Body of pancreas (tissue), 4 donors: Measurements from ENCODE around the gene ASIC2.

ENCODE experiments used
- POLR2A ChIP-seq, 3 donors: fragments of 450-650 bp; IDR thresholded peaks; one replicate each; pipeline ENCODE4 v1.6.1; 2016; ENCODE audit warnings: antibody characterized with exemption in 3 of 3, mild to moderate bottlenecking in 2 of 3
- TF ChIP-seq, protein P1 (sequence below), 7 experiments: fragments of 450-650 bp in 4 of 7; fragments of 200-600 bp in 3 of 7; sonication (generic) in 3 of 7; IDR thresholded peaks; one replicate each; pipeline ENCODE4 v1.5.1; 2016 to 2019; ENCODE audit warnings: antibody characterized with exemption in 7 of 7

DNA sequence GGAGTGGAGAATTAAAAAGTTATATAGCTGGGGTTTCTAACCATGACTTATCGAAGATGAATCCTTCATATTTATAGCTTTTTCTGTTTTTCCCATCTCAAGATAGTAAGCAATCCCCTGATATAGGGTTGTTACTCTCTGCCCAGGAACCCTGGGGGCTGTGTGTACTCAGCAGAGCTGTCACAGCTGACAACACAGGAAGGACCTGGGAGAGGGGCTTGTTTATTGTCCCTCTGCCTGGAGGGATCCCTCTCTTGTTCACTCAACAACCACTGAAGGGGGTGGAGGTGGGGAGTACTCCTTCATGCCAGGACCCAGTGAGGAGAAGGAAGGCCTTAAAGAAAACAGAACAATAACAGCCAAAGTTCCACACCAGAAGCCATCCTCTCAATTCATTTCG is 19.8 kb downstream of the ASIC2 start:
- TF ChIP-seq, protein P1, sequence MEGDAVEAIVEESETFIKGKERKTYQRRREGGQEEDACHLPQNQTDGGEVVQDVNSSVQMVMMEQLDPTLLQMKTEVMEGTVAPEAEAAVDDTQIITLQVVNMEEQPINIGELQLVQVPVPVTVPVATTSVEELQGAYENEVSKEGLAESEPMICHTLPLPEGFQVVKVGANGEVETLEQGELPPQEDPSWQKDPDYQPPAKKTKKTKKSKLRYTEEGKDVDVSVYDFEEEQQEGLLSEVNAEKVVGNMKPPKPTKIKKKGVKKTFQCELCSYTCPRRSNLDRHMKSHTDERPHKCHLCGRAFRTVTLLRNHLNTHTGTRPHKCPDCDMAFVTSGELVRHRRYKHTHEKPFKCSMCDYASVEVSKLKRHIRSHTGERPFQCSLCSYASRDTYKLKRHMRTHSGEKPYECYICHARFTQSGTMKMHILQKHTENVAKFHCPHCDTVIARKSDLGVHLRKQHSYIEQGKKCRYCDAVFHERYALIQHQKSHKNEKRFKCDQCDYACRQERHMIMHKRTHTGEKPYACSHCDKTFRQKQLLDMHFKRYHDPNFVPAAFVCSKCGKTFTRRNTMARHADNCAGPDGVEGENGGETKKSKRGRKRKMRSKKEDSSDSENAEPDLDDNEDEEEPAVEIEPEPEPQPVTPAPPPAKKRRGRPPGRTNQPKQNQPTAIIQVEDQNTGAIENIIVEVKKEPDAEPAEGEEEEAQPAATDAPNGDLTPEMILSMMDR (IDR thresholded peaks at IDR 0.05): no peak
- no peak for TF ChIP-seq POLR2A (IDR thresholded peaks at IDR 0.05)
